ENCODE measurements around the gene NFE2L2.
A peak's percentile ranks its signal among the peaks of the same experiment; 100 is the strongest.
"Not testable (repeated sequence)": the region's sequence is repeated elsewhere in the genome, so short reads cannot be mapped to it uniquely, and the experiment has no call there.

Gene NFE2L2

DNA sequence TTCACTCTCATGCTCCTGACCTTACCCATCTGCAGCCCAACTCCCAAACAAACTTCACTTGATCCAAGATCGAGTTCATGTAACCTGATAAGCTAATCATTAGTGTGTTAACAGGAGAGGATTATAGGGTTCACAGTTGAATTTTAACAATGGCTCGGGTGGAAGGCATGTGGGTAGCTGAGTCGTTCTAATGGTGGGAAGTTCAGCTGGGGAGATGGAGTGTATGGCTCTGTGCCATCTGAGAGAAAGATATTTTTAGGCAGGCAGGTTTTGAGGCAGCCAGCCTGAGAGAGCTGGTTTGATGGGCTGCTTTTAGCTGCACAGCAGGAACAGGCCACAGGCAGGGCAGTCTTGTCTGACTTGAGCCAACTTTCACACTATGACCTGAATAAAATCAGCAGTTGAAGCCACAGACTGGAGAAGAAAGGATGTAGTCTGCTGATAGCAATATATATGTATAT lies 17.7 kb upstream of the NFE2L2 start:
- FAIRE-seq (peak; percentile 56), DNase-seq (ENCODE audit: extremely low spot score, insufficient read length, low read depth) (no peak)

DNA sequence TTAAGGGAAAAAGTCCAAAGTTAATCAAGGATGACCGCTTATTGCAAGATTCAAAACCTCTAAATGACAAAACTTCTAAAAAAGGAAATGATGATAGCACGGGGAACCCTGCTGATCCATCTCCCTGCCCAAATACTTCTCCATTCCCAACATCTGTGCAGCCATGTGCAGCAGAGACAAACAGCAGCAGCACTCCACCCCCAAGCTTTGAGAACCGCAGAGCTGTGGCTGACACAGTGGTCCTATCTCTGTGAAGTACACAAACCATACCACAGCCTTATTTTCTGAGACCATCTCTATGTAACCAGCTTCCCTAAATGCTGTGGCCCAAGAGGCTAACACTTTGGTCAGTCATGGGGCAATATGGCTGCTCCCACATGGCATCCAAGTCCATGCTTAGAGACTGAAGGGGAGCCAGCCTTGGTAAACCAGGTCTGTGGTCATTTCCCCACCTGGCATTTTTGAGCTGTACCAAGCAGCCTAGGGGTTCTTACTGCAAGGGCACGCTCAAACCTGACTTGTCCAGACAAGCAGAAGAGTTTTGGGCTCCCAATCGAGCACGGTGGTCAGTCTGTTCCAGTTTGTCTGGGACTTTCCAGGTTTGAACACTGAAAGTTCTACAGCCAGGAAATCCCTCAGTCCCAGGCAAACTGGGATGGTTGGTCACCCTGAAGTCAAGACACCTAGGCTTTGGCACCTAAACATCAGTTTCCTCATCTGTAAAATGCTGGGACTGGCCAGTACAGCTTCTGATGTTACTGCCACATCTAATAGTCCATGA lies 17.1 kb upstream of the NFE2L2 start:
- DNase-seq (ENCODE audit: extremely low spot score, insufficient read length, low read depth) (no peak), FAIRE-seq (peak; percentile 80)

DNA sequence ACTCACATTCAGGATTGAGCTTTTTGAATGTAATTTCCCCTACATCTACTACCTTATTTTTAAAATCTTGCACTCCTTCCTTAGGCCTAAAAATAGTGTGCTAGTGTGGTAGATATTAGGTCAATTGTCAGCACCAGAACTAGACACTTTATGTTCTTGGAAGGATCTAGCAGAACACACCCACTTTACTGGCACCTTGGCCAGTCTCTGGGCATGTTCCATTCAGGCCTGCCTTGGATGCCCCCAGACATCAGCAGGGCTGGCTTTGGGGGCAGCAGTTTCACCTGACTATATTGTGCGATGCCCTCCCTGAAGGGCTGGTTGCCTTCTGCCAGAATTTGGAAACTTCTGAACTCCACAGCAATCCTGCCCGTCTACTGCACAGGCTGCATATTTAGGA lies 15.3 kb upstream of the NFE2L2 start:
- FAIRE-seq = no peak
- DNase-seq (ENCODE audit: extremely low spot score, insufficient read length, low read depth) = no peak

DNA sequence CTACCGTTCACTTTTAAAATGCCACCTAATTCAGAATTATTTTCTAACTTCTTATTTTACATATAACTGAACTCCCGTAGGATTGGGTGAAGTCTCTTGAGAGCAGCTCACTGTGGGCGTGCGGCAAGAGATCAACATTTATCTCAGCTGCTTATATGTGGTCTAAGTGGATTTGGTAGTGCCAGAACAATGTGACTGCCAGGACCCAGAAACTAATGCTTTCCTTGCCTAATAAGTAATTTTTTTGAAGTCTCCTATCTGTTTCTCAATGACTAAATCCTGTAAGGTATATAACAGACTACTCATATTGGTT lies 11.2 kb upstream of the NFE2L2 start:
- FAIRE-seq = no peak
- DNase-seq (ENCODE audit: extremely low spot score, insufficient read length, low read depth) = no peak

DNA sequence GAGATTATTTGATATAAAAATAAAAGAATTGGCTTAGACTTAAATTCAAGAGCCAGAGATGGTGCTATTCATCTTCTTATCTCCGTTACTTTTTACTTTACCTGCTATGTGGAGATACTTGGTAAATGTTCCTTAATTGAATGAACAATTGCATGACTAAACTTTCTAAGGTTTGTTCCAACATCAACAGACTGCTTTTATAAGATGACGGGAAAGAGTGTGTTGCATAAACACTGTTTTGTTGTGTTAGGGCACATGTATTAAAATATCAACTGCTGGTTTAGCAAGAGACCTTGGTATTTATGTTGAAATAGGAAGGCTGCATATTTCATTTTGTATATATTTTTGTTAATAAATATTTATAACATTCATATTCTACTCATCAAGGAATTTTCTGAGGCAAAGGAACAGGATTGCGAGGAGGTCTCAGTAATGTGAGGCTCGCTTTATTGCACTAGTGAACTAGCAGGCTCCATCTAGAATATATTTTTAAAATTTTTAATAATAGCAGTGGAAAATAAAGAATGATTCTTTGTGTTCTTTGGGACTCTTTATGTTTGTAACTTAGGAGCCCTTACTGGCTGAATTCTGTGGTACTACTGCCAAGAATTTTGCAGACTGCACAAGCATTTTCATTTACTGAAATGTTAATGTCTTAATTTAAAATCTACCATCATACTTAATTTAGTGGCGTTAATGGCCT lies 10.7 kb upstream of the NFE2L2 start:
- FAIRE-seq (no peak), DNase-seq (ENCODE audit: extremely low spot score, insufficient read length, low read depth) (no peak)

DNA sequence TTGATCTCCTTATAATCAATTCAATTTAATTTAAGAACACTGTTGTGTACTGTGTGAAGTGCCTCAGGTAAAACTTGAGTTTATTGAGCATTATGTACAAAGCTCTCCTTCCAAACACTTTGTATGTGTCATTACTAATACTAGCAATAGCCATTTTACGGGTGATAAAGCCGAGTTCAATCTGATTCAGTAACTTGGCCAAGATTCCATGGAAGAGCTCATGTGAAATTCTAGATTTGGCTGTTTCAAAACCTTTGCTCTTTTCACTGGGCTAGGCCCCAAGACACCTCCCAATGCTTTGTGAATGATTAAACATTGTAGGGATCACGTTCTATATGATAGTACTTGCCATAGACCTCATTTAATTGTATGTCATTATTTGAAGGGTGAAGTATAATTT lies 8.9 kb upstream of the NFE2L2 start:
- DNase-seq (ENCODE audit: extremely low spot score, insufficient read length, low read depth) (no peak), FAIRE-seq (no peak)

DNA sequence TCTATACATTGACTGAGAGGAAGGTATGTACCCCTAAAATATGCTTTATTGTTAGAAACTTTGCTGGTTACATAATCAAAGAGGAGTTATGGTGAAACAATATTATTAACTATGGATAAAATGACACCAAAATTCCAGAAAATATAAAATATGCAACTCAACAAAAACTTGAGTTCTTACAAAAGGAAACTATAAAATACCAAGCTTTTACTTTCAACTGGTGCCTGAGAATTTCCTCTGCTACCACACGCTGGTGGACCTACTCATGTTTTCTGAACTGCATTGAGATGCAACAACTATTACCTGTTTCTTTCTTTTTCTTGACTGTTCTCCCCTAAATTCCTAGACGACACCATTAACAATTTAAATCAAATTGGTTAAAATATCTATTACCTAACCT lies 8.2 kb upstream of the NFE2L2 start:
- DNase-seq (ENCODE audit: extremely low spot score, insufficient read length, low read depth) (no peak), FAIRE-seq (peak; percentile 36)

DNA sequence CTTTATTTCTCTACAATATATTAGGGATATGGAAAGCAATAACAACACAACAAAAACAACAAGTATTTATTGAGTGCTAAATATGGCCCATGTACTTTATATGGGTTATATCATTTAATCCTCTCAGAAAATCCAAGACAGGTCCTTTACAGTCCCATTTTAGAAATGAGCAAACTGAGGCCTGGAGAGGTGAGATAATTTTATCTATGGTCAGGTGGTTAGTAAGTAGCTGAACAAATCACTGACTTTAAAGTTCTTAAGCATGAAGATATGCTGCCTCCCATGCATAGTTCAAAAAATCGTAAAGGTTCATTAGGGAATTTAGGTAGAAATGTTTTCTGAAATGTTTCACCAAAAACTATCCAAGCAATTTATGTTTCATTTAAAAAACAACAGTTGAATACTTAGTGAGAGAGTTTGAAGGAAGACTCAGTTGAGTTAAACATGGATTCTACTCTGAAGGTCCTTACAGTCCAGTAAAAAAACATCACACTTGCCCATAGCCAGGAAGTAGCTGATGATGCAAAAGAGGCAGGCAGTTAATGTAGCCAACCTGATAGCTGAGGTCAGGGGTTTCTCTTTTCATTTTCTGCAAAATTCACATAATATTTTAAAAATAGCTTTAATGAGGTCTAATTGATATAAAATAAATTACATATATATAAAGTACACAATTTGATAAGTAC lies 7.6 kb upstream of the NFE2L2 start:
- FAIRE-seq = peak; percentile 33
- DNase-seq (ENCODE audit: extremely low spot score, insufficient read length, low read depth) = no peak

DNA sequence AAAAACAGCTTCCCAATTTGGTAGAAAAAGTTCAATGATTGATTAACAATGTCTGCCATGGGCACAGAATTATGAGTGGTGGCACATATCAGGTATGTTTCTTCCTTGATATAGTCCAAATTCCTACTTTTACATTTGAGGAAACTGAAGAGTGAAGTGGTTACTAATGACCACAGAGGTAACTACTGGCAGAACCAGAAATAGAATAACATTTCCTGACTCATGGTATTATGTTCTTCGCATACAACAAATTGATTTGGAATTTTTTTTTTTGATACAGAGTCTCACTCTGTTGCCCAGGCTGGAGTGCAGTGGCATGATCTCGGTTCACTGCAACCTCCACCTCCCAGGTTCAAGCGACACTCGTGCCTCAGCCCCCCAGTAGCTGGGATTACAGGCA lies 6.0 kb upstream of the NFE2L2 start:
- FAIRE-seq = no peak
- no peak for DNase-seq (ENCODE audit: extremely low spot score, insufficient read length, low read depth)

DNA sequence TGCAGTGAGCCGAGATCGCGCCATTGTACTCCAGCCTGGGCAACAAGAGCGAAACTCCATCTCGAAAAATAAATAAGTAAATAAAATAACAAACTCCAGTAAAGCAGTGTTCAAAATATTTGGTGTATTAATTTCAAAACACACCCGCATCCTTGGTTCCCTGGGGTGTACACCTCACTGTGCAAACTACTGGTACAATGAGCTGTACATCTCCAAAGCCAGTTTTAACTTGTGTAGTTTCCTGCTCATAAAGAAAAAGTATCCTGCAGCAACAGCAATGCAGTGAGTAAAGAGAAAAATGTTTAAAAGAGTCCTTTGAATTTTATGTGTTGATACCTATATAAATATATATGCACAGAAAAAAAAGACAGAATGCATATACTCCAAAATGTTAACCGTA lies 4.4 kb upstream of the NFE2L2 start:
- no peak for DNase-seq (ENCODE audit: extremely low spot score, insufficient read length, low read depth)
- no peak for FAIRE-seq

DNA sequence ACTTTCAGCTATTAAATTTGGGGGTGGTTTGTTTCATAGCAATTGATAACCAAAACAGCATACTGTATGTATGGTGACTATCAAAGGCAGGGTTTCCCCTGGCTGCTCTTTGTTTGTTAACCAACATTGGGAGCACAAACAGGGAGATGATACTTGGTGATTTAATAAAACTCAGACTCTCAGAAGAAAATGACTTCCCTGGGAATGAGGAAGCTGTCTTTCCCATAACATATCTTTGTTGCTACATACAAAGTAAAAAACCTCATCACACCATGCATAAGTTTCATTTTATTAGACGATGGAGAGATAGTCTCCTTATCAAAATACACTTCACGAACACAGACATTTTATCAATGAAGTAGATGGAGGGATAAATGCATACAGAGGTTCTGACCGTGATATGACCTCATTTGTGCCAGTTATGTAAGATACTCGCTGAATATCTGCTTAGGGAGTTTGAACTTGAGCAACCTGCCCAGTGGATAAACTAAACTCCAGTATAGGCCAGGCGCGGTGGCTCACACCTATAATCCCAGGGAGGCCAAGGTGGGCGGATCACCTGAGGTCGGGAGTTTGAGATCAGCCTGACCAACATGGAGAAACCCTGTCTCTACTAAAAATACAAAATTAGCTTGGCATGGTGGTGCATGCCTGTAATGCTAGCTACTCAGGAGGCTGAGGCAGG lies 3.8 kb upstream of the NFE2L2 start:
- FAIRE-seq = no peak

DNA sequence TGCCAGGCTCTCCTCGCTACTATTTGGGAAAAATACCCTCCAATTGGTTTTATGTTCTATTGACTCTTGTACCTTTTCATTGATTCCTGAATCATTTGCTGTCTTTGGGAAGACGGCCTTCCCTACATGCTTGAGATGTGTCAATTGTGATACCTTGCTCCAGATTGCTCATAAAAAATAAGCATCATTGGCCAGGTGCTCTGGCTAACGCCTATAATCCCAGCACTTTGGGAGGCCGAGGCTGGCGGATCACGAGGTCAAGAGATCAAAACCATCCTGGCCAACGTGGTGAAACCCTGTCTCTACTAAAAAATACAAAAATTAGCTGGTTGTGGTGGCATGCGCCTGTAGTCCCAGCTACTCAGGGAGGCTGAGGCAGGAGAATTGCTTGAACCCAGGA lies 2.4 kb upstream of the NFE2L2 start:
- not testable (repeated sequence) for FAIRE-seq; DNase-seq (ENCODE audit: extremely low spot score, insufficient read length, low read depth)

More for the DNA sequence above, 3.8 kb upstream of the NFE2L2 start:
- DNase-seq (ENCODE audit: extremely low spot score, insufficient read length, low read depth) = no peak

DNA sequence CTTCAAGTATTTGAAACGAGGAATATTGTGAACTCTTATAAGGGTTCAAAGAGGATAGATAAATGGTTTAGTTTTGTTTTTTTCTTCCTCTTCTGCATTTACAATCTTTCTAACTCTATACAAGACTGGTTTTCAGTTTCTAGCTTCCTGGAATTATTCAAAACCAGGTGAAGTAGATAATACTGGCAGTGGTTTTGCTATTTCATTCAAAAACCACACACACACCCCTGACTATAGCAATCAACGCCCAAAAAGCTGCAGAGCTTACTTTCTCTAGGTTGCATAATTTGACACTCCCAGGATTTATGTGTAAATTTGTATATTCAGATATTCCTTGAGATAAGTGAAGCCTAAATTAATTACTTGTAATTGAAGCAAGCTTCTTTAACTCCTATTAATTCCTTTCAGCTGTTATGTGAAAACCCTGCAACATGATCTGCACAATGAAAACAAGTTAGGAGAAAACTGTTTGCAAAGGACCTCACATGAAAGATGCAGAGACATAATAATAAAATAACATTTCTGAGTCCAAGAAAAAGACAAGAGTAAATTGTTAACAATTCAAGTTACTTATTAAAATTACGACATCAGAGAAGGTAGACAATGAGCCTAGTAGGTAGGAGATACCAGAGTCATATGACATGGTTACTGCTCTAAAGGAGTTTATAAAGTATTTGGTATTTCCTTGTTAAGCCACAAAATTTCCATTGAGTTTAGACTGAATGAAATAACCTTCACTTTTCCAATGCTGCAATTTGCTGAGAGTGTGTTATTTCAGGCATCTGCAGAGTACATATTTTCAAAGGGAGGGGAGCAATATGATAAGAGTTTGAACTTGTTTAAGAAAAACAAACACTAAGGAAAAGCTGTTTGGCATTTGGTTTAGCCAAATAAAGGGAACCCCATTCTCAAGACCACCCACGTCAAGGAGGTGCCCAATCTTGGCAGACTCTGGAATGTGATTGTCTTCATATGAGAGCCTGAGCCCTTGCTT lies 1.6 kb upstream of the NFE2L2 start:
- FAIRE-seq (peak; percentile 48), DNase-seq (ENCODE audit: extremely low spot score, insufficient read length, low read depth) (no peak)

DNA sequence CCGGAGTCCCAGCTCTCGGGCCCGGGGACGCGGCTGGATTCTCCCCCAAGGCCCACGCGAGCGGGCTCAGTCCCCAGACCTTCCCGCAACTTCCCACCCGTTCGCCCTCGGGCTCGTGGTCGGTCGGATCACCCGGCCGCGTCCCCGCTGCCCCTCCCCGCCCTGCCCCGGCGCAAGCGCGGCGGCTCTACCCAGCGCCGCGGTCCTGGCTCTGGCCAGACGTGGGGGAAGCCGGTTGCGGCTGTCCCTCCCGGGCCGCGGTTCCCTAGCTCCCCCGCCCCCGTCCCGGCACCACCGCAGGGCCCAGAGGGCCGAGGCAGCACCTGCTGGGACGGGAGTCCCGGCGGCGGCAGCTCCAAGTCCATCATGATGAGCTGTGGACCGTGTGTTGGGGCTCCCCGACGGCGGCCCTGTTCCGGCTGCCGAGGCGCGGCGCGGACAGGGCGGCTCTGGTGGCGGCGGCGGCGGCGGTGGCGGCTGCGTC lies 276 bp downstream of the NFE2L2 start:
- DNase-seq (ENCODE audit: extremely low spot score, insufficient read length, low read depth) (no peak), FAIRE-seq (no peak)

DNA sequence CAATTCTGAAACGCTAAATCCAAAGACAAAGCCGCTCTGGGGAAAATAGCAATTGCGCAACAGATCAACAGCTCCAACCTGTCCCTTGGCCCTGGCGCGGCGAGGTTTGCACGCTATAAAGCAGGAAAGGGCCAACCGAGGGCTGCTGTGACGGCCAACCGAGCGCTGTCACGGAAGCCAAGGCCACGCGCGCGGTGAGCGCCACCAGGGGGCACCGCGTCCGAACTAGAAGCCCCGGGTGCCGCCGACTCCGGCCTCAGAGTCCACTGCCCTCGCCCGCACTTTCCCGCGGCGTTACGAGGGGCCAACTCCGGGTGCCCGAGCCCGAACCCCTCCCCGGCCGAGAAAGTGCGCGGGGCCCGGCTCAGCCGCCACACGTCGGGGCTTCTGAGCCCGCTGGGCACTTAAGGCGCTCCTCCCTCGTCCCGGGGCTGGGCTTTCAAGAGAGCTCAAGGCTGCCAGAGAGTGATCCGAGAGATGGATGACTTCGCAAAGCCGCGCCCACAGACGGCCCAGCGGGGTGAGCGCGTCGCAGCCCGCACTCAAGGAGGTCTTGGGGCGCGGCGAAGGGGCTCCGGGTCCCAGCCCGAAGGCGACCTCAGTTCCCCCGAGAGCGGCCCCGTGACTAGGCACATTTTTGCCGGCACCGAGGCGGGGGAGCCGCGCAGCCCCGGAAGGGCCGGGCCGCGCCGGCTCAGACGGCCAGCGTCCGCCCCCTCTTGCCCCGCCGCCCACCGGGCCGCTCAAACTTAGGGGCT lies 897 bp downstream of the NFE2L2 start:
- DNase-seq (ENCODE audit: extremely low spot score, insufficient read length, low read depth) = peak; percentile 62
- FAIRE-seq = peak; percentile 80

DNA sequence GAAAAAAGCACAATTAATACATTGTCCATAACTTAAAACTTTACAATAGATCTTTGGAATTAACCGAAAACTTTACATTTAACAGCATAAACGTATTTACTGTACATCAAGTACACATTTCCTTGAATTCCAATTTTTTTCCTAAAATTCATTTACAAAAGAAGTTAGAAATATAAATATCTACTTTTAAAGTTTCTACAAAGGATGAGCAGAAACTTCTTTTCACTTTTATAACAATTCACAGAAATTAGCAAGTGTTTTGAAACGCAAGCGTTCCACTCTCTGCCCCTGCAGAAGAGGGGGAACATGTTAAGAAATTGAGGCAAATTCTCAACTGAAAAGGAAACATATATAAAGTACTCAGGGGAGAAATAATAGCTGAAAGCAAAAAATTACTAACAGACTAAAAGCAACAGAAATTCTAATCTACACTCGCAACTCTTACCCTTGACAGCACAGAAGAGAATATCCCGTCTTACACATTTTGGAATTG lies 1.5 kb downstream of the NFE2L2 start:
- FAIRE-seq (no peak), DNase-seq (ENCODE audit: extremely low spot score, insufficient read length, low read depth) (no peak)

DNA sequence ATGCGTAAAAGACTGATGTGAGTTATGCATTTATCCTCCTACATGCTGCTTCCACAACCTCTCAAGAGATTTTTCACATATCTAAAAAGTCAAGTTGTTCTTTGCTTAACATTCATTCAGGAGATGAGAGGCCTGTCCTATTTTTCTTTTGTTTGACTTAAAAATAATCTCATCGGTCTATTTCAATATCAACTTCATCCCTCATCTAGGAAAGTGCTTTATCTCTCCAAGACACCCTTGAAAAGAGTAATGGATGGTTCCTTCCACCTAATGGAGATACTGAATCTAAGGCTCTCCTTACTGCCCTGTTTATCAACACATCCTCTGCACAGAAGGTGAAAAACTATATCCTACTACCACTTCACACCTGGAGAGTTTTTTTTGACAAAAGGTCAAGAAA lies 2.4 kb downstream of the NFE2L2 start:
- FAIRE-seq = no peak

More for the DNA sequence above, 2.4 kb downstream of the NFE2L2 start:
- no peak for DNase-seq (ENCODE audit: extremely low spot score, insufficient read length, low read depth)
